Neural crest cell (in vitro differentiated cells): ENCODE results near the gene CACNA2D3. TPM values are rescaled to one million over a fixed set of nuclear protein-coding genes. Genes with fewer than 3 reads are reported as not detected.

Experiments used
- DNase-seq: peaks from one replicate; pipeline ENCODE4 v3.0.0; 2021; ENCODE audit warnings: low read depth, mixed read lengths, low spot score
- H3K27ac Mint-ChIP-seq: one replicate; pipeline ENCODE4 v1.8.0; 2021; ENCODE audit warnings: mild to moderate bottlenecking, mixed read lengths; ENCODE audit not compliant: unreplicated experiment
- H3K27me3 Mint-ChIP-seq: 2 replicates; pipeline ENCODE4 v1.8.0; 2021; ENCODE audit warnings: low read depth, mild to moderate bottlenecking, mixed read lengths
- H3K36me3 Mint-ChIP-seq: 2 replicates; pipeline ENCODE4 v1.8.0; 2021; ENCODE audit warnings: low read depth, mild to moderate bottlenecking, mixed read lengths
- H3K4me1 Mint-ChIP-seq: 2 replicates; pipeline ENCODE4 v1.8.0; 2021; ENCODE audit warnings: mixed read lengths
- H3K4me3 Mint-ChIP-seq: one replicate; pipeline ENCODE4 v1.8.0; 2021; ENCODE audit warnings: mild to moderate bottlenecking, mixed read lengths
- H3K9me3 Mint-ChIP-seq: 2 replicates; pipeline ENCODE4 v1.8.0; 2021; ENCODE audit warnings: mixed read lengths
- CTCF ChIP-seq: fragments of 200-600 bp; sonication (generic); conservative IDR thresholded peaks from 2 replicates; pipeline ENCODE4 v1.5.0; 2021; ENCODE audit warnings: antibody characterized with exemption, mild to moderate bottlenecking
- total RNA-seq: library from RNA; stranded (reverse); gene quantifications from 2 replicates; pipeline ENCODE4 v1.2.1, GENCODE V29; 2021

Gene CACNA2D3
- total RNA-seq, 1 donor from 2014 or later: 0.82 TPM

- TF ChIP-seq CTCF: no peak
- H3K36me3 Mint-ChIP-seq: no peaks in the 10 kb centered on the region
These were observed 354.5 kb downstream of the CACNA2D3 start for GRCh38 chr3:54476891-54477290.

GRCh38 chr3:54481606-54482365 lies 359.4 kb downstream of the CACNA2D3 start:
- no peaks in the 10 kb centered on the region for H3K9me3 Mint-ChIP-seq
- H3K4me3 Mint-ChIP-seq: no peak overlapping the region
- H3K27me3 Mint-ChIP-seq: no peaks in the 10 kb centered on the region
- no peak for DNase-seq
- no peak overlapping the region for H3K27ac Mint-ChIP-seq
- TF ChIP-seq CTCF: no peak
- no peaks in the 10 kb centered on the region for H3K36me3 Mint-ChIP-seq
- H3K4me1 Mint-ChIP-seq: peaks cover 8% of the 10 kb centered on the region

More at GRCh38 chr3:54476891-54477290, 354.5 kb downstream of the CACNA2D3 start:
- H3K27me3 Mint-ChIP-seq: no peaks in the 10 kb centered on the region
- no peak overlapping the region for H3K27ac Mint-ChIP-seq
- peaks cover 10% of the 10 kb centered on the region for H3K9me3 Mint-ChIP-seq
- H3K4me3 Mint-ChIP-seq: no peak overlapping the region
- no peaks in the 10 kb centered on the region for H3K4me1 Mint-ChIP-seq
- DNase-seq: no peak

GRCh38 chr3:54484334-54484733 lies 362.0 kb downstream of the CACNA2D3 start:
- Mint-ChIP-seq H3K4me3 (no peak overlapping the region), H3K4me1 (peaks cover 10% of the 10 kb centered on the region), H3K27ac (no peak overlapping the region), H3K36me3 (no peaks in the 10 kb centered on the region), H3K27me3 (no peaks in the 10 kb centered on the region), H3K9me3 (no peaks in the 10 kb centered on the region)
- TF ChIP-seq CTCF: no peak
- no peak for DNase-seq

- TF ChIP-seq CTCF: no peak
- Mint-ChIP-seq H3K4me1 (peaks cover 10% of the 10 kb centered on the region), H3K4me3 (no peak overlapping the region), H3K27ac (no peak overlapping the region), H3K36me3 (no peaks in the 10 kb centered on the region), H3K27me3 (no peaks in the 10 kb centered on the region), H3K9me3 (no peaks in the 10 kb centered on the region)
- no peak for DNase-seq
These were observed 364.0 kb downstream of the CACNA2D3 start for GRCh38 chr3:54486317-54486716.

GRCh38 chr3:54488297-54488696 lies 365.9 kb downstream of the CACNA2D3 start:
- H3K27me3 Mint-ChIP-seq: no peaks in the 10 kb centered on the region
- DNase-seq: no peak
- H3K9me3 Mint-ChIP-seq: no peaks in the 10 kb centered on the region
- no peak for TF ChIP-seq CTCF
- no peak overlapping the region for H3K4me3 Mint-ChIP-seq
- H3K4me1 Mint-ChIP-seq: peaks cover 10% of the 10 kb centered on the region
- no peak overlapping the region for H3K27ac Mint-ChIP-seq
- no peaks in the 10 kb centered on the region for H3K36me3 Mint-ChIP-seq
